Suprapubic skin (tissue), 4 donors: ENCODE data around the gene CENPM. TPM values are rescaled to one million over a fixed set of nuclear protein-coding genes. Genes with fewer than 3 reads are reported as not detected.

Source experiments
- DNase-seq, 2 donors: peaks; one replicate each; pipeline ENCODE4 v3.0.0-alpha.2; 2019; ENCODE audit warnings: low spot score in 2 of 2
- H3K27ac ChIP-seq: fragments of 200-600 bp; sonication (generic); one replicate; pipeline ENCODE4 v1.5.1; 2019
- H3K27me3 ChIP-seq: fragments of 200-600 bp; sonication (generic); one replicate; pipeline ENCODE4 v1.5.1; 2019
- H3K36me3 ChIP-seq: fragments of 200-600 bp; sonication (generic); one replicate; pipeline ENCODE4 v1.5.1; 2019
- H3K4me1 ChIP-seq: fragments of 200-600 bp; sonication (generic); one replicate; pipeline ENCODE4 v1.5.1; 2019
- H3K4me3 ChIP-seq: fragments of 200-600 bp; sonication (generic); one replicate; pipeline ENCODE4 v1.5.1; 2019; ENCODE audit warnings: mild to moderate bottlenecking
- H3K9me3 ChIP-seq: fragments of 200-600 bp; sonication (generic); one replicate; pipeline ENCODE4 v1.5.1; 2019
- EP300 ChIP-seq: sonication (generic); formaldehyde crosslinking; IDR thresholded peaks from one replicate; pipeline ENCODE4 v1.6.1; 2017; ENCODE audit warnings: antibody characterized with exemption
- POLR2A ChIP-seq, 2 donors: fragments of 450-650 bp; IDR thresholded peaks; one replicate each; pipeline ENCODE4 v1.6.1; 2017; ENCODE audit warnings: antibody characterized with exemption in 2 of 2, mild to moderate bottlenecking in 2 of 2, moderate library complexity in 2 of 2
- POLR2AphosphoS5 ChIP-seq, 3 donors: sonication (generic); formaldehyde crosslinking; IDR thresholded peaks; one replicate each; pipeline ENCODE4 v1.6.1; 2017; ENCODE audit warnings: antibody characterized with exemption in 3 of 3
- WGBS: methylation state at CpG from one replicate; pipeline ENCODE4 v1.1.5; 2018; 5-methylcytosine and 5-hydroxymethylcytosine counted together
- total RNA-seq, 4 donors: library from RNA; depleted of rRNA; stranded (reverse); fragments of >200 nt; gene quantifications; one replicate each; pipeline ENCODE4 v1.1.0, GENCODE V29; 2016
- TF ChIP-seq, protein P1 (sequence below), 2 donors: fragments of 200-600 bp in 1 of 2; fragments of 450-650 bp in 1 of 2; sonication (generic) in 1 of 2; IDR thresholded peaks; one replicate each; pipeline ENCODE4 v1.5.1; 2016 to 2019; ENCODE audit warnings: antibody characterized with exemption in 2 of 2, mild to moderate bottlenecking in 1 of 2, moderate library complexity in 1 of 2

Gene CENPM
- total RNA-seq, 4 donors from 2014 or later = 8.8 to 16.5 (median 9.2) TPM

DNA sequence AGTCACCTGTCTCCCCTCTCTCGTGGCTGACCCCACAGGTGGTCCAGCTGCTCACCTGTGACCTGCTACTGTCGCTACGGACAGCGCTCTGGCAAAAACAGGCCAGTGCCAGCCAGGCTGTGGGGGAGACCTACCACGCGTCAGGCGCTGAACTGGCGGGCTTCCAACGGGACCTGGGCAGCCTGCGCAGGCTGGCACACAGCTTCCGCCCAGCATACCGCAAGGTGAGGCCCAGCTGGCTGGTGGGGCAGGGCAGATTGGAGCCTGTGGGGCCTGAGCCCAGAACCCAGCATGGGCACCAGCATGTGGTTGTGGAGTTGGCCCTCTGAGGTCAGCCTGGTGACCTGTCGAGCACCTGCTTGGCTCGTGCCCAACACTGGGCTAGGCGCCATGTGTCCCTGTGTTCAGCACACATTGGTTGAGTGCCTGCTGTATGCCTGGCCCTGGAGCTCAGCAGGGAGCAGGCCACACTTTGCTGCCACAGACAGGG is 44.0 kb downstream of the CENPM start:
- peak overlapping the region; percentile 10 for H3K27ac ChIP-seq
- no peak overlapping the region for H3K4me3 ChIP-seq
- no peak for TF ChIP-seq POLR2AphosphoS5 (IDR thresholded peaks at IDR 0.05)
- TF ChIP-seq EP300 = no peak
- TF ChIP-seq POLR2A (IDR thresholded peaks at IDR 0.05) = no peak
- TF ChIP-seq, protein P1, sequence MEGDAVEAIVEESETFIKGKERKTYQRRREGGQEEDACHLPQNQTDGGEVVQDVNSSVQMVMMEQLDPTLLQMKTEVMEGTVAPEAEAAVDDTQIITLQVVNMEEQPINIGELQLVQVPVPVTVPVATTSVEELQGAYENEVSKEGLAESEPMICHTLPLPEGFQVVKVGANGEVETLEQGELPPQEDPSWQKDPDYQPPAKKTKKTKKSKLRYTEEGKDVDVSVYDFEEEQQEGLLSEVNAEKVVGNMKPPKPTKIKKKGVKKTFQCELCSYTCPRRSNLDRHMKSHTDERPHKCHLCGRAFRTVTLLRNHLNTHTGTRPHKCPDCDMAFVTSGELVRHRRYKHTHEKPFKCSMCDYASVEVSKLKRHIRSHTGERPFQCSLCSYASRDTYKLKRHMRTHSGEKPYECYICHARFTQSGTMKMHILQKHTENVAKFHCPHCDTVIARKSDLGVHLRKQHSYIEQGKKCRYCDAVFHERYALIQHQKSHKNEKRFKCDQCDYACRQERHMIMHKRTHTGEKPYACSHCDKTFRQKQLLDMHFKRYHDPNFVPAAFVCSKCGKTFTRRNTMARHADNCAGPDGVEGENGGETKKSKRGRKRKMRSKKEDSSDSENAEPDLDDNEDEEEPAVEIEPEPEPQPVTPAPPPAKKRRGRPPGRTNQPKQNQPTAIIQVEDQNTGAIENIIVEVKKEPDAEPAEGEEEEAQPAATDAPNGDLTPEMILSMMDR (IDR thresholded peaks at IDR 0.05) = no peak
- H3K4me1 ChIP-seq = no peaks in the 10 kb centered on the region
- H3K36me3 ChIP-seq = peaks cover 82% of the 10 kb centered on the region
- no peak for DNase-seq
- H3K9me3 ChIP-seq = no peaks in the 10 kb centered on the region
- no peaks in the 10 kb centered on the region for H3K27me3 ChIP-seq
- no CpG with 5 or more reads among the region's 15 CpGs for WGBS

DNA sequence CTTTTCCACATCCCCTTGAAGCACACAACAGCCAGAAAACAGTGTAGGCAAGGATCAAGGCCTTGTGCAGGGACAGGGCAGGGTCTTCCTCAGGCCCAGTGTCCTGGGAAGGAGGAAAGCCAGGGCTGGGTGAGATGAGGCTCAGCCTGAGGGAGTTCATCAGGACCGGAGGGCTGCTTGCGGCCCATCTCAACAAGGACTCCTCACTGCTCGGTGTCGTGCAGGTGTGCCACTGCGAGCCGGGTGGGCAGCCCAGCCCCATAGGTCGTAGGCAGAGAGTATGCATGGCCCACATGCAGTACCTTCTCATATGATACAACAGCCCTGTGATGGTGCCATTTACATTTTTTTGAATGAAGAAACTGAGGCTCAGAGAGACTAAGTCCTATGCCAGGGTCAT is 44.9 kb downstream of the CENPM start:
- no peak for TF ChIP-seq POLR2A (IDR thresholded peaks at IDR 0.05)
- no peak for TF ChIP-seq POLR2AphosphoS5 (IDR thresholded peaks at IDR 0.05)
- TF ChIP-seq, protein P1 (IDR thresholded peaks at IDR 0.05) = no peak
- TF ChIP-seq EP300 = no peak
- DNase-seq = no peak
- H3K4me1 ChIP-seq = no peaks in the 10 kb centered on the region
- peaks cover 91% of the 10 kb centered on the region for H3K36me3 ChIP-seq
- WGBS = no CpG with 5 or more reads among the region's 7 CpGs
- no peak overlapping the region for H3K27ac ChIP-seq
- H3K27me3 ChIP-seq = no peaks in the 10 kb centered on the region
- no peak overlapping the region for H3K4me3 ChIP-seq
- H3K9me3 ChIP-seq = no peaks in the 10 kb centered on the region

DNA sequence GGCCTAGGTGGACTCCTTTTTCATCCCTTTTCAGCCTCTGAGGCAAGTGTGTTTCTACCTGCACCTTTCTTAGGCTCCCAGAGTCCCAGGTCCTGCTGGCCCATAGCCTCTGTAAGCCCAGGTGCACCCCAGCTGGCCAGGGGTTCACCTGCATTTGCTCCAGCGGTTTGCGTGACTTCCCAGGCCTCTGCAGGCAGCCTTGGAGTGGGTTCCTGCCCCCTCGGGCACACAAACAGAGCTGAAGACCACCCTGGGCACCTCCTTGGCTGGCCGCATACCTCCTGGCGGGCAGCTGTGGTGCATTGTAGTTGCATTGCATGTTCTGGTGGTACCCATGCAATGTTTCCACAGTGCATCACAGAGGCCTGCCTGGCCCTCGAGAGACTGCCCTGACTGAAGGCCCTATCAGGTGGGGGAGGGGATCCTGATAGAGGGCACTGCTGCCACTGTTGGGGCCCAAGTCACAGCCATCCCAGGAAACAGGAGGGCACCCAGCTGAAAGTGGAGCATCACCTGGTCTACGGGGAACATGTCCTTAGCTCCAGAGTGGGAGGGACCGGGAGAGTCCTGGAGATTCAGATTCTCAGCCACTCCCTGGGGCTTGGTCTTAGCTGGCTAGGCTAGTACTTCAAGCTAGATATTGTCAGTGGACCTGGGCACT is 46.2 kb downstream of the CENPM start:
- 92% methylated on average over 4 of the region's 8 CpGs for WGBS

DNA sequence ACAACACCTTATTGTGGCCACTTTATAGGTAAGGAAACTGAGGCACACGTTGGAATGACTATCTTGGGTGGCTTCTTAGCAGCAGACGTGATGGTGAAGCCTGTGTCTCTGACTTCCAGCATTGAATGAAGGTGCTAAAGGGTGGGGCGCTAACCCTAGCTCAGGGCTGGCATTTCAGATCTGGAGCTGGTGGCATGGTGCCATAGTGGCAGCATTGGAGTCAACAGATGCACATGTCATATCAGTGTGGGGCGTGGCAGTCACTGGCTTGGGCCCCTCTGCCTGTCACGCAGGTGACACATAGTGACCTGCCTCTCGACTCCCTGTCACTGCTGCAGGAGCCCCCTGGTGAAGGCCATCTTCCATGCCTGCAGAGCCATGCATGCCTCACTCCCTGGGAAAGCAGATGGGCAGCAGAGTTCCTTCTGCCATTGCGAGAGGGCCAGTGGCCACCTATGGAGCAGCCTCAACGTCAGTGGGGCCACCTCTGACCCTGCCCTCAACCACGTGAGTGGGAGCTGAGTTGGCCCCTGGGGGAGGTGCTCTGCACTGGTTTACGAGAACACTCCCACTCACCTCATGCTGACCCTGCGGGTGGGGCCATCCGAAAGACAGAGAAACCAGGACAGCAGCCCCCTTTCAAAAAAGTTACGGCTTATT is 46.8 kb downstream of the CENPM start:
- no peak overlapping the region for H3K4me3 ChIP-seq
- no peaks in the 10 kb centered on the region for H3K9me3 ChIP-seq
- no peaks in the 10 kb centered on the region for H3K27me3 ChIP-seq
- TF ChIP-seq, protein P1 (IDR thresholded peaks at IDR 0.05) = no peak
- TF ChIP-seq EP300 = no peak
- no peak for TF ChIP-seq POLR2AphosphoS5 (IDR thresholded peaks at IDR 0.05)
- no peak for TF ChIP-seq POLR2A (IDR thresholded peaks at IDR 0.05)
- peaks cover 100% of the 10 kb centered on the region for H3K36me3 ChIP-seq
- H3K27ac ChIP-seq = no peak overlapping the region
- H3K4me1 ChIP-seq = no peaks in the 10 kb centered on the region
- DNase-seq = no peak
- 90% methylated on average over 11 of the region's 13 CpGs for WGBS

More for the DNA sequence above, 46.2 kb downstream of the CENPM start:
- TF ChIP-seq POLR2AphosphoS5 (IDR thresholded peaks at IDR 0.05) = no peak
- TF ChIP-seq, protein P1 (IDR thresholded peaks at IDR 0.05) = no peak
- TF ChIP-seq POLR2A (IDR thresholded peaks at IDR 0.05) = no peak
- TF ChIP-seq EP300 = no peak
- peaks cover 100% of the 10 kb centered on the region for H3K36me3 ChIP-seq
- no peak for DNase-seq
- no peaks in the 10 kb centered on the region for H3K4me1 ChIP-seq
- H3K27ac ChIP-seq = no peak overlapping the region
- H3K4me3 ChIP-seq = no peak overlapping the region
- no peaks in the 10 kb centered on the region for H3K27me3 ChIP-seq
- H3K9me3 ChIP-seq = no peaks in the 10 kb centered on the region

DNA sequence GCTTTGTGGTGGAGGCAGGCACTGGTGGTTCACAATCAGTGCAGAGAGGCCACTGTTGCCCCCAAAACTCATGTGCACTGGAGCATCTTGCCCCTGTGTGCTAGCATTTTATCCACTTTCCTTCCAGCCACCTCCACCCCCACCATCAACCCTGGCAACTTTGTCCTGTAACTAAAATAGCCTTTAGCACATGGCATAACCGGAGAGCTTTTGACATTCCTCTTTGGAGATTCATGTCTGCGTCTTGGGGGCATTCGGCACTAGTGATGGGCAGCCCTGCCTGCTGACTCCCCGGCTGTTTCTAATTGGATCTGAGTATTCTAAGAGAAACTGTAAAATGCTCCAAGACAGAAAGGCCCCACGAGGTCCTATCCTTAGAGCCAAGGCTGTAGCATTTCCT is 47.8 kb downstream of the CENPM start:
- TF ChIP-seq, protein P1 (IDR thresholded peaks at IDR 0.05) = no peak
- no peak for TF ChIP-seq POLR2A (IDR thresholded peaks at IDR 0.05)
- no peak for TF ChIP-seq EP300
- TF ChIP-seq POLR2AphosphoS5 (IDR thresholded peaks at IDR 0.05) = no peak
- H3K9me3 ChIP-seq = no peaks in the 10 kb centered on the region
- 86% methylated on average over 5 of the region's 5 CpGs for WGBS
- H3K27me3 ChIP-seq = no peaks in the 10 kb centered on the region
- no peak overlapping the region for H3K4me3 ChIP-seq
- no peak overlapping the region for H3K27ac ChIP-seq
- H3K36me3 ChIP-seq = peaks cover 100% of the 10 kb centered on the region
- no peak for DNase-seq
- no peaks in the 10 kb centered on the region for H3K4me1 ChIP-seq
